A673 (cell line): ENCODE measurements around the gene SPECC1. TPM values are rescaled to one million over a fixed set of nuclear protein-coding genes. Genes with fewer than 3 reads are reported as not detected.

ENCODE experiments used
- BruUV-seq: library from RNA; stranded (reverse); fragments of 400-500 nt; replicated peaks from 2 replicates; lab custom pipeline; 2021; lab: Mats Ljungman, UMichigan
- CTCF ChIA-PET: fragments of 300-600 bp; sonication (Branson Sonifier 250); formaldehyde crosslinking; loops from one replicate; lab custom pipeline; 2022; ENCODE audit warnings: antibody characterized with exemption; lab: Charles Lee
- POLR2A ChIA-PET: fragments of 300-600 bp; sonication (Branson Sonifier 250); formaldehyde crosslinking; loops from one replicate; lab custom pipeline; 2022; ENCODE audit warnings: antibody characterized with exemption; ENCODE audit not compliant: low non-redundant PET; lab: Charles Lee
- DNase-seq: peaks from one replicate; pipeline ENCODE4 v3.0.0-alpha.2; 2015; ENCODE audit warnings: low spot score
- H3K27ac ChIP-seq: fragments of 200-600 bp; sonication (generic); 2 replicates; pipeline ENCODE4 v1.5.1; 2016; ENCODE audit warnings: mixed run types, low read depth, mild to moderate bottlenecking, mixed read lengths, antibody characterized with exemption, low read length; ENCODE audit not compliant: poor library complexity, severe bottlenecking
- H3K27me3 ChIP-seq: fragments of 200-600 bp; sonication (generic); replicated peaks from 2 replicates; pipeline ENCODE4 v1.6.1; 2017; ENCODE audit warnings: mixed run types, low read depth, mild to moderate bottlenecking, mixed read lengths, antibody characterized with exemption, low read length; ENCODE audit not compliant: insufficient read depth, poor library complexity
- H3K36me3 ChIP-seq: fragments of 200-600 bp; sonication (generic); 2 replicates; pipeline ENCODE4 v1.6.1; 2016; ENCODE audit warnings: mixed run types, mild to moderate bottlenecking, mixed read lengths, antibody characterized with exemption, low read length; ENCODE audit not compliant: insufficient read depth, poor library complexity, severe bottlenecking
- H3K4me1 ChIP-seq: fragments of 200-600 bp; sonication (generic); 2 replicates; pipeline ENCODE4 v1.6.1; 2017; ENCODE audit warnings: mixed run types, mild to moderate bottlenecking, mixed read lengths, antibody characterized with exemption, low read length; ENCODE audit not compliant: insufficient read depth, poor library complexity, severe bottlenecking
- H3K4me3 ChIP-seq: fragments of 200-600 bp; sonication (generic); 2 replicates; pipeline ENCODE4 v1.5.1; 2016; ENCODE audit warnings: low read depth, mixed run types, mild to moderate bottlenecking, mixed read lengths, low read length; ENCODE audit not compliant: poor library complexity, severe bottlenecking
- H3K9me3 ChIP-seq: fragments of 200-600 bp; sonication (generic); 2 replicates; pipeline ENCODE4 v1.6.1; 2016; ENCODE audit warnings: mixed run types, low read depth, mild to moderate bottlenecking, mixed read lengths, antibody characterized with exemption, low read length; ENCODE audit not compliant: poor library complexity, severe bottlenecking
- CTCF ChIP-seq: fragments of 300-800, 200-600 bp; sonication (generic); conservative IDR thresholded peaks from 2 replicates; pipeline ENCODE4 v1.5.1; 2017; ENCODE audit warnings: low read depth, mild to moderate bottlenecking, antibody characterized with exemption, low read length, moderate library complexity, mixed read lengths
- EZH2 ChIP-seq: fragments of 200-600 bp; sonication (generic); IDR thresholded peaks from 2 replicates; pipeline ENCODE4 v1.6.1; 2017; ENCODE audit warnings: borderline replicate concordance, low read depth, mild to moderate bottlenecking, mixed read lengths, antibody characterized with exemption, low read length; ENCODE audit not compliant: poor library complexity, severe bottlenecking
- intact Hi-C: fragments of 100-400 bp; cut with micrococcal nuclease; formaldehyde crosslinking; loops from one replicate; pipeline ENCODE4 v1.10.0; 2022; ENCODE audit not compliant: unreplicated experiment
- total RNA-seq: library from RNA; stranded (reverse); gene quantifications from 2 replicates; pipeline ENCODE4 v1.2.3, GENCODE V29; 2021

The SPECC1 gene
- total RNA-seq, 1 experiment from 2014 or later: 5.8 TPM

GRCh38 chr17:20128036-20128667 lies 119.0 kb downstream of the SPECC1 start:
- intact Hi-C loops: no loop called here
- no peaks in the 10 kb centered on the region for H3K4me1 ChIP-seq
- ChIA-PET CTCF (no interaction called here), POLR2A (no interaction called here)
- no peak for TF ChIP-seq EZH2
- DNase-seq: no peak
- H3K9me3 ChIP-seq: no peaks in the 10 kb centered on the region
- no peak overlapping the region for H3K27ac ChIP-seq
- no peaks in the 10 kb centered on the region for H3K36me3 ChIP-seq
- H3K27me3 ChIP-seq: no peaks in the 10 kb centered on the region
- no peak overlapping the region for H3K4me3 ChIP-seq
- no TSS peak for BruUV-seq

- BruUV-seq: no TSS peak
- no peaks in the 10 kb centered on the region for H3K4me1 ChIP-seq
- no peak for DNase-seq
- ChIA-PET CTCF (no interaction called here), POLR2A (no interaction called here)
- H3K36me3 ChIP-seq: no peaks in the 10 kb centered on the region
- intact Hi-C loops: no loop called here
- no peaks in the 10 kb centered on the region for H3K9me3 ChIP-seq
- H3K27me3 ChIP-seq: no peaks in the 10 kb centered on the region
- TF ChIP-seq CTCF (no peak), EZH2 (no peak)
- no peak overlapping the region for H3K27ac ChIP-seq
- H3K4me3 ChIP-seq: no peak overlapping the region
Measured at GRCh38 chr17:20133517-20133916, 124.4 kb downstream of the SPECC1 start.

GRCh38 chr17:20141198-20141972 lies 132.2 kb downstream of the SPECC1 start:
- H3K36me3 ChIP-seq: no peaks in the 10 kb centered on the region
- no peak for DNase-seq
- H3K9me3 ChIP-seq: no peaks in the 10 kb centered on the region
- no peak overlapping the region for H3K4me3 ChIP-seq
- BruUV-seq: no TSS peak
- no peak overlapping the region for H3K27ac ChIP-seq
- ChIA-PET POLR2A (no interaction called here), CTCF (no interaction called here)
- no peaks in the 10 kb centered on the region for H3K27me3 ChIP-seq
- TF ChIP-seq CTCF: no peak
- TF ChIP-seq EZH2: no peak
- H3K4me1 ChIP-seq: no peaks in the 10 kb centered on the region
- intact Hi-C loops: no loop called here

- DNase-seq: no peak
- no peaks in the 10 kb centered on the region for H3K27me3 ChIP-seq
- no peak overlapping the region for H3K27ac ChIP-seq
- H3K36me3 ChIP-seq: no peaks in the 10 kb centered on the region
- no peaks in the 10 kb centered on the region for H3K9me3 ChIP-seq
- BruUV-seq: no TSS peak
- no peak for TF ChIP-seq EZH2
- no peak for TF ChIP-seq CTCF
- ChIA-PET POLR2A (no interaction called here), CTCF (no interaction called here)
- H3K4me1 ChIP-seq: no peaks in the 10 kb centered on the region
- intact Hi-C loops: no loop called here
- H3K4me3 ChIP-seq: no peak overlapping the region
Measured at GRCh38 chr17:20142268-20142667, 133.1 kb downstream of the SPECC1 start.
